ENCODE results near the gene DHRS2. TPM values are rescaled to one million over a fixed set of nuclear protein-coding genes. Genes with fewer than 3 reads are reported as not detected.
A peak's percentile ranks its signal among the peaks of the same experiment; 100 is the strongest.
"Not testable (repeated sequence)": the region's sequence is repeated elsewhere in the genome, so short reads cannot be mapped to it uniquely, and the experiment has no call there.

DHRS2 gene, protein sequence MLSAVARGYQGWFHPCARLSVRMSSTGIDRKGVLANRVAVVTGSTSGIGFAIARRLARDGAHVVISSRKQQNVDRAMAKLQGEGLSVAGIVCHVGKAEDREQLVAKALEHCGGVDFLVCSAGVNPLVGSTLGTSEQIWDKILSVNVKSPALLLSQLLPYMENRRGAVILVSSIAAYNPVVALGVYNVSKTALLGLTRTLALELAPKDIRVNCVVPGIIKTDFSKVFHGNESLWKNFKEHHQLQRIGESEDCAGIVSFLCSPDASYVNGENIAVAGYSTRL
- 0.69 and 0.84 TPM in 2 replicates for total RNA-seq (2014; rRNA removed; shearing (Covaris generic))
- polyA plus RNA-seq (2014; cell fraction: nucleus; rRNA removed), result 1.6 and 2.1 TPM in 2 replicates

GRCh38 chr14:23636317-23637211, at the start of gene DHRS2:
DHRS2 (plus strand) TSS chr14:23636364; CDS start chr14:23638865, 2,501 bp downstream.
- no peak for DNase-seq (ENCODE audit: extremely low read depth, low read depth)

- DNase-seq (ENCODE audit: extremely low read depth, low read depth), result peak; percentile 86
Measured at GRCh38 chr14:23588884-23589598, 47.1 kb upstream of the DHRS2 start.

GRCh38 chr14:23589606-23590005, 46.6 kb upstream of the DHRS2 start:
- no peak for DNase-seq (ENCODE audit: extremely low read depth, low read depth)

DNA sequence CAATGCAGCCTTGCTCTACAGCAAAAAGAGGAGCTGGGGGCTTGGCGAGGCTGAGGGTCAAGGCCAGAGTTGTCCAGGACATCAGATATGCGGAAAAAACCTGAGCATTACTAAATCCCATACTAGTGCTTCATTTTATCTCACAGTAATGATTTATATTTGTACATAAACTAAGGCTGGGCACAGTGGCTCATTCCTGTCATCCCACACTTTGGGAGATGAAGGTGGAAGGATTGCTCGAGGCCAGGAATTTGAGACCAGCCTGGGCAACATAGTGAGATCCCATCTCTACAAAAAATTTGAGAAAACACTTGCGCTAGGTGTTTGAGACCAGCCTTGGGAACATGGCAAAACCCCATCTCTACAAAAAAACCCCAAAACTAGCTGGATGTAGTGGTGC, 46.0 kb upstream of the DHRS2 start:
- DNase-seq (ENCODE audit: extremely low read depth, low read depth), result no peak

DNA sequence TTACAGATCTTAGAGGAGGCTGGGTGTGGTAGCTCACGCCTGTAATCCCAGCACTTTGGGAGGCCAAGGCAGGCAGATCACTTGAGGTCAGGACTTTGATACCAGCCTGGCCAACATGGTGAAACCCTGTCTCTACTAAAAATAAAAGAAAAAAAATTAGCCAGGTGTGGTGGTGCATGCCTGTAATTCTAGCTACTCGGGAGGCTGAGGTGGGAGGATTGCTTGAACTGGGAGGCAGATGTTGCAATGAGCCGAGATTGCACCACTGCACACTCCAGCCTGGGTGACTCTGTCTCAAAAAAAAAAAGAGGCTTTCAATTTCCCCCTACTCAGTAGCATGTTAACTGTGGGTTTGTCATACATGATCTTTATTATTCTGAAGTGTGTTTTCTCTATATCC, 42.0 kb upstream of the DHRS2 start:
- not testable (repeated sequence) for DNase-seq (ENCODE audit: extremely low read depth, low read depth)

- DNase-seq (ENCODE audit: extremely low read depth, low read depth), result no peak
Measured at GRCh38 chr14:23600322-23600707, 35.8 kb upstream of the DHRS2 start.

GRCh38 chr14:23600806-23601205, 35.4 kb upstream of the DHRS2 start:
- no peak for DNase-seq (ENCODE audit: extremely low read depth, low read depth)

GRCh38 chr14:23601424-23601823, 34.7 kb upstream of the DHRS2 start:
- no peak for DNase-seq (ENCODE audit: extremely low read depth, low read depth)

GRCh38 chr14:23601845-23602180, 34.4 kb upstream of the DHRS2 start:
- DNase-seq (ENCODE audit: extremely low read depth, low read depth), result no peak

GRCh38 chr14:23602181-23603095, 33.7 kb upstream of the DHRS2 start:
- DNase-seq (ENCODE audit: extremely low read depth, low read depth), result no peak

DNA sequence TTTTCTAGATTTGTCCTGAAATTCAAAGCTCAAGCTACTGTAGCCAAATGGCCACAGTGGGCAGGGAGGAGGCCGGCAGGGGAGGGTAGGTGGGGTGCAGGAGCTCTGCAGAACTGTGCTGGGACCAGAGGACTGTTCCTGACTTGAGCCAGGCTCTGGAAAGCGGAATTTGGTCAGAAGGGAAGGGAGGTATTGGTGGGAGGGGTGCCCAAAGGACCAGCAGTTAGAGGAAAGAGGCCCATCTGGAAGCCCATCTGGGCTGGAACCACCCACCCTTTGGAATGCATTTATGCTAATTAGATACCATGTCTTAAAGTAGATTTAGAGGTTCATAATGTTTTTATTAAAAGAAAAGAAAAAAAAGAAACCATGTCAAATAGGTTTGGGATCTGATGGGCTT, 33.1 kb upstream of the DHRS2 start:
- DNase-seq (ENCODE audit: extremely low read depth, low read depth), result no peak

DNA sequence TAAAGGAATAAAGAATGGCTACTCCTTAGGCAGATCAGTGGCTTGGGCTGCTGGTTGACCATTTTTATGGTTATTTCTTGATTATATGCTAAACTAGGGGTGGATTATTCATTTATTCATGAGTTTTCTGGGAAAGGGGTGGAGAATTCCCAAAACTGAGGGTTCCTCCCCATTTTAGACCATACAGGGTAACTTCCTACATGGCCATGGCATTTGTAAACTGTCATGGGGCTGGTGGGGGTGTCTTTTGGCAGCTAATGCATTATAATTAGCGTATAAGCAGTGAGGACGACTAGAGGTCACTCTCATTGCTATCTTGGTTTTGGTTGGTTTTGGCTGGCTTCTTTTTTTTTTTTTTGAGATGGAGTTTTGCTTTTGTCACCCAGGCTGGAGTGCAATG, 32.0 kb upstream of the DHRS2 start:
- no peak for DNase-seq (ENCODE audit: extremely low read depth, low read depth)

- DNase-seq (ENCODE audit: extremely low read depth, low read depth), result no peak
Measured at GRCh38 chr14:23604675-23605170, 31.4 kb upstream of the DHRS2 start.

- DNase-seq (ENCODE audit: extremely low read depth, low read depth), result no peak
Measured at GRCh38 chr14:23605931-23606585, 30.1 kb upstream of the DHRS2 start.

GRCh38 chr14:23608454-23608853, 27.7 kb upstream of the DHRS2 start:
- DNase-seq (ENCODE audit: extremely low read depth, low read depth), result no peak

DNA sequence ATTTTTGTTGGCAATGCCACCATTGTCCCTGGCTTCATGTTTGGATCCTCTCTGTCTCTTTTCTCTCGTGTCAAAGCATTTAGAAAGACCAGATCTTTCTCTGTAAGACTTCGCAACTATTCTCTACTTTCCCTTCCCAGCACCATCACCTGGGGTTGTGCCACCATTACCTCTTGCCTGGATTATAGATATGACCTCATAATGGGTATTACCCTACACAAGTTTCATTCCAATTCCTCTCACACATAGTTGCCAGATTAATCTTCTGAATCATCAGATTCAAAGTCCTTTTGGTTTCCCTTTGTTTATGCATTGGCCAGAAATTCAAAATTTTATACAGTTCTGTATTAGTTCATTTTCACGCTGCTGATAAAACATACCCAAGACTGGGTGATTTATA, 27.2 kb upstream of the DHRS2 start:
- no peak for DNase-seq (ENCODE audit: extremely low read depth, low read depth)

GRCh38 chr14:23609411-23610089, 26.6 kb upstream of the DHRS2 start:
- DNase-seq (ENCODE audit: extremely low read depth, low read depth), result not testable (repeated sequence)

- DNase-seq (ENCODE audit: extremely low read depth, low read depth), result no peak
Measured at GRCh38 chr14:23610090-23610814, 25.9 kb upstream of the DHRS2 start.

All from NCI-H460 (cell line).